B cell (primary cell): ENCODE measurements around the gene MEGF11. TPM values are rescaled to one million over a fixed set of nuclear protein-coding genes. Genes with fewer than 3 reads are reported as not detected.

Experiments
- ATAC-seq: fragments of 200-7000 bp; cut with Tn5 transposase; one replicate; pipeline ENCODE4 v1.10.0; 2021; ENCODE audit warnings: low read depth, mild to moderate bottlenecking, moderate number of reproducible peaks, moderate library complexity
- CTCF ChIA-PET: fragments of 350-600 bp; sonication (Branson Sonifier 250); formaldehyde crosslinking; loops from one replicate; lab custom pipeline; 2021; ENCODE audit warnings: antibody characterized with exemption, inconsistent platforms; lab: Charles Lee
- POLR2A ChIA-PET: fragments of 350-600 bp; sonication (Branson Sonifier 250); formaldehyde crosslinking; loops from one replicate; lab custom pipeline; 2021; ENCODE audit warnings: antibody characterized with exemption; lab: Charles Lee
- DNase-seq: peaks from one replicate; pipeline ENCODE4 v3.0.0; 2013
- H2AFZ ChIP-seq: 2 replicates; pipeline ENCODE4 v1.6.1; 2012; ENCODE audit warnings: mild to moderate bottlenecking, low read depth, low read length; ENCODE audit not compliant: insufficient read depth, poor library complexity, severe bottlenecking
- H3K27ac ChIP-seq, 2 donors: 1 replicate in 1 of 2; 2 replicates in 1 of 2; pipeline ENCODE4 v1.5.1; 2012 to 2013; ENCODE audit warnings: low read length in 2 of 2, mild to moderate bottlenecking in 2 of 2, moderate library complexity in 1 of 2
- H3K27me3 ChIP-seq, 4 experiments: fragments of 200-600 bp in 1 of 4; sonication (generic) in 1 of 4; replicated peaks in 1 of 4; 1 replicate in 2 of 4; 2 replicates in 2 of 4; pipeline versions ENCODE4 v1.6.1 to v1.7.0; 2013 to 2016; ENCODE audit warnings: low read length in 3 of 4, mild to moderate bottlenecking in 2 of 4, mixed read lengths in 1 of 4, moderate library complexity in 1 of 4; ENCODE audit not compliant: insufficient read depth in 4 of 4, control insufficient read depth in 3 of 4; ENCODE audit errors: control extremely low read depth in 1 of 4
- H3K36me3 ChIP-seq, 2 experiments: replicated peaks in 1 of 2; 1 replicate in 1 of 2; 2 replicates in 1 of 2; pipeline versions ENCODE4 v1.6.1 to v1.7.1; 2013; ENCODE audit warnings: low read length in 1 of 2; ENCODE audit not compliant: insufficient read depth in 2 of 2, control insufficient read depth in 1 of 2; ENCODE audit errors: control extremely low read depth in 1 of 2, extremely low read depth in 1 of 2
- H3K4me1 ChIP-seq, 2 donors: fragments of 200-600 bp in 1 of 2; sonication (generic) in 1 of 2; 1 replicate in 1 of 2; 2 replicates in 1 of 2; pipeline versions ENCODE4 v1.5.1 to v1.6.1; 2013 to 2017; ENCODE audit warnings: low read length in 2 of 2; ENCODE audit not compliant: control insufficient read depth in 2 of 2, insufficient read depth in 2 of 2
- H3K4me2 ChIP-seq: replicated peaks from 2 replicates; pipeline ENCODE3; 2012; ENCODE audit warnings: mild to moderate bottlenecking, low read depth, low read length; ENCODE audit not compliant: poor library complexity, severe bottlenecking
- H3K4me3 ChIP-seq, 5 experiments: fragments of 200-600 bp in 1 of 5; sonication (generic) in 1 of 5; 1 replicate in 3 of 5; 2 replicates in 2 of 5; pipeline versions ENCODE4 v1.5.1 to v1.7.0; 2011 to 2016; ENCODE audit warnings: low read length in 4 of 5, mild to moderate bottlenecking in 4 of 5, low read depth in 2 of 5, control low read depth in 1 of 5, moderate library complexity in 1 of 5; ENCODE audit not compliant: insufficient read depth in 1 of 5; ENCODE audit errors: control extremely low read depth in 1 of 5, extremely low read depth in 1 of 5
- H3K79me2 ChIP-seq: fragments of 200-600 bp; sonication (generic); one replicate; pipeline ENCODE4 v1.6.0; 2016; ENCODE audit warnings: low read length; ENCODE audit not compliant: control insufficient read depth, insufficient read depth
- H3K9ac ChIP-seq: fragments of 200-600 bp; sonication (generic); 2 replicates; pipeline ENCODE4 v1.6.1; 2017; ENCODE audit warnings: mild to moderate bottlenecking, low read length, moderate library complexity
- H3K9me3 ChIP-seq, 3 donors: one replicate each; pipeline versions ENCODE4 v1.6.1 to v1.7.1; 2013; ENCODE audit warnings: low read length in 2 of 3; ENCODE audit not compliant: control insufficient read depth in 2 of 3, insufficient read depth in 1 of 3; ENCODE audit errors: control extremely low read depth in 1 of 3
- H4K20me1 ChIP-seq: 2 replicates; pipeline ENCODE4 v1.6.0; 2012; ENCODE audit warnings: mild to moderate bottlenecking, low read length; ENCODE audit not compliant: insufficient read depth, control insufficient read depth, poor library complexity, severe bottlenecking
- H3K27ac Mint-ChIP-seq: one replicate; pipeline ENCODE4 v1.8.0; 2021; ENCODE audit warnings: mixed read lengths
- H3K27me3 Mint-ChIP-seq: one replicate; pipeline ENCODE4 v1.8.0; 2021; ENCODE audit warnings: mixed read lengths
- H3K4me1 Mint-ChIP-seq: one replicate; pipeline ENCODE4 v1.8.0; 2021; ENCODE audit warnings: mixed read lengths
- H3K4me3 Mint-ChIP-seq: one replicate; pipeline ENCODE4 v1.8.0; 2021; ENCODE audit warnings: mixed read lengths
- H3K9me3 Mint-ChIP-seq: one replicate; pipeline ENCODE4 v1.8.0; 2022; ENCODE audit warnings: mixed read lengths; ENCODE audit not compliant: insufficient read depth
- EZH2 ChIP-seq: IDR thresholded peaks from 2 replicates; pipeline ENCODE4 v1.6.1; 2012; ENCODE audit warnings: borderline replicate concordance, low read depth, mild to moderate bottlenecking, moderate library complexity, low read length; ENCODE audit not compliant: insufficient read depth, poor library complexity, severe bottlenecking
- WGBS: methylation state at CpG from one replicate; pipeline ENCODE4 v1.1.5; 2013; ENCODE audit warnings: missing lambda C conversion rate; ENCODE audit not compliant: insufficient coverage; 5-methylcytosine and 5-hydroxymethylcytosine counted together
- intact Hi-C: fragments of 100-400 bp; cut with micrococcal nuclease; formaldehyde crosslinking; loops from one replicate; pipeline ENCODE4 v1.10.0; 2022
- polyA plus RNA-seq: library from polyadenylated mRNA; depleted of rRNA; stranded (reverse); fragments of >200 nt; gene quantifications from 2 replicates; pipeline ENCODE4 v1.2.3, GENCODE V29; 2012
- total RNA-seq, 2 donors: library from RNA; stranded (reverse); fragments of 120-200 nt in 1 of 2; gene quantifications; 1 replicate in 1 of 2; 2 replicates in 1 of 2; pipeline versions ENCODE4 v1.2.3 to v1.2.4, GENCODE V29; 2013 to 2022
- TF ChIP-seq, protein P1 (sequence below): fragments of 200-600 bp; IDR thresholded peaks from one replicate; pipeline ENCODE4 v1.8.0; 2022; ENCODE audit warnings: antibody characterized with exemption, mild to moderate bottlenecking

Gene MEGF11
- total and polyA plus RNA-seq, 2 donors (not counting 1 experiment from before 2014, with no cell fraction given), result 0.04 to 0.34 TPM

GRCh38 chr15:66152650-66153049 lies 100.9 kb downstream of the MEGF11 start:
- Mint-ChIP-seq H3K27ac (no peak overlapping the region), H3K4me1 (peaks cover 7% of the 10 kb centered on the region), H3K9me3 (no peaks in the 10 kb centered on the region), H3K4me3 (no peak overlapping the region), H3K27me3 (peaks cover 30% of the 10 kb centered on the region)
- WGBS, result 95% methylated on average over 10 of the region's 10 CpGs
- Histone ChIP-seq H3K9ac (no peak overlapping the region), H3K27me3 (no peaks in the 10 kb centered on the region), H3K79me2 (no peaks in the 10 kb centered on the region), H3K4me3 (no peak overlapping the region), H4K20me1 (no peaks in the 10 kb centered on the region), H3K9me3 (no peaks in the 10 kb centered on the region), H2AFZ (no peak overlapping the region), H3K27ac (no peak overlapping the region), H3K4me1 (peaks cover 4 to 8% of the 10 kb centered on the region in 2 donors), H3K36me3 (no peaks in the 10 kb centered on the region), H3K4me2 (no peak overlapping the region)
- CTCF ChIA-PET, result no interaction called here
- ATAC-seq, result no peak
- DNase-seq, result no peak
- no peak for TF ChIP-seq EZH2
- TF ChIP-seq, protein P1, sequence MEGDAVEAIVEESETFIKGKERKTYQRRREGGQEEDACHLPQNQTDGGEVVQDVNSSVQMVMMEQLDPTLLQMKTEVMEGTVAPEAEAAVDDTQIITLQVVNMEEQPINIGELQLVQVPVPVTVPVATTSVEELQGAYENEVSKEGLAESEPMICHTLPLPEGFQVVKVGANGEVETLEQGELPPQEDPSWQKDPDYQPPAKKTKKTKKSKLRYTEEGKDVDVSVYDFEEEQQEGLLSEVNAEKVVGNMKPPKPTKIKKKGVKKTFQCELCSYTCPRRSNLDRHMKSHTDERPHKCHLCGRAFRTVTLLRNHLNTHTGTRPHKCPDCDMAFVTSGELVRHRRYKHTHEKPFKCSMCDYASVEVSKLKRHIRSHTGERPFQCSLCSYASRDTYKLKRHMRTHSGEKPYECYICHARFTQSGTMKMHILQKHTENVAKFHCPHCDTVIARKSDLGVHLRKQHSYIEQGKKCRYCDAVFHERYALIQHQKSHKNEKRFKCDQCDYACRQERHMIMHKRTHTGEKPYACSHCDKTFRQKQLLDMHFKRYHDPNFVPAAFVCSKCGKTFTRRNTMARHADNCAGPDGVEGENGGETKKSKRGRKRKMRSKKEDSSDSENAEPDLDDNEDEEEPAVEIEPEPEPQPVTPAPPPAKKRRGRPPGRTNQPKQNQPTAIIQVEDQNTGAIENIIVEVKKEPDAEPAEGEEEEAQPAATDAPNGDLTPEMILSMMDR, result no peak
- intact Hi-C loops, result no loop called here
- POLR2A ChIA-PET, result no interaction called here

- DNase-seq, result no peak
- Histone ChIP-seq H3K27ac (no peak overlapping the region), H3K4me3 (no peak overlapping the region), H3K36me3 (no peaks in the 10 kb centered on the region), H3K9me3 (no peaks in the 10 kb centered on the region), H3K4me2 (no peak overlapping the region), H3K27me3 (no peaks in the 10 kb centered on the region), H2AFZ (no peak overlapping the region), H3K4me1 (peaks cover 4 to 8% of the 10 kb centered on the region in 2 donors), H4K20me1 (no peaks in the 10 kb centered on the region), H3K79me2 (no peaks in the 10 kb centered on the region), H3K9ac (no peak overlapping the region)
- Mint-ChIP-seq H3K27ac (no peak overlapping the region), H3K27me3 (peaks cover 30% of the 10 kb centered on the region), H3K4me3 (no peak overlapping the region), H3K4me1 (peaks cover 7% of the 10 kb centered on the region), H3K9me3 (no peaks in the 10 kb centered on the region)
- ChIA-PET CTCF (no interaction called here), POLR2A (interaction anchor here (0.6 kb wide), 1 partner anchor 85 kb away, joined by 3 read pairs; no protein-coding TSS in a partner anchor)
- TF ChIP-seq EZH2, result no peak
- TF ChIP-seq, protein P1, result no peak
- 73% methylated on average over 5 of the region's 7 CpGs for WGBS
- intact Hi-C loops, result no loop called here
- ATAC-seq, result no peak
Measured at GRCh38 chr15:66151809-66152208, 101.7 kb downstream of the MEGF11 start.
